VCaP (cell line): ENCODE measurements around the gene DAND5.

Experiments
- H3K27ac ChIP-seq: fragments of 450-650 bp; 2 replicates; pipeline ENCODE4 v1.5.1; 2017
- CTCF ChIP-seq: fragments of 450-650 bp; conservative IDR thresholded peaks from 2 replicates; pipeline ENCODE4 v1.5.1; 2017; ENCODE audit warnings: mild to moderate bottlenecking, moderate library complexity

Gene DAND5

DNA sequence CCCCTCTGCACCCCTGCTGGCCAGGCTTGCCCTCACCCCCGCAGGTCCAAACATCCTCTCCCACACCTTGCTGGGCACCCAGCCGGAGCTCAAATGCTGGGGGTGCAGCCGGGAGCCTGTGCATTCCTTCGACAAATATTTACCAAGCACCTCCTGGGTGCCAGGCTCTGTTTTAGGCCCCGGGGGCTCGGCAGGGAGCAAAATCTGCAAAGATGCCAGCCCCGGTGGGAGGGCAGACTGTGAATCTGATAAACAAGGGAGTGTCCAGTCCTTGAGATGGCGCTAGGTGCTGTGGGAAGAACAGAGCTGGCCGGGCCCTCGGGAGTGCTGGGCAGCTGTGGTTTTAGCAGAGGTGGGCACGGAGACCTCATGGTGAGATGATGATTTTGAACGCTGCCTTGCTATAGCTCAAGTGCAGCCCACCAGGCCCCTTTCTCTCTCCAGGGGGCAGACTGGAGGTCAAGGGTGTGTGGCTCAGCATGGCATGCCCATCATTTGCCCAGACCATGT lies 36.5 kb downstream of the DAND5 start:
- TF ChIP-seq CTCF, result no peak
- H3K27ac ChIP-seq, result peak overlapping the region; percentile 100

- peak overlapping the region; percentile 100 for H3K27ac ChIP-seq
- no peak for TF ChIP-seq CTCF
Measured at GRCh38 chr19:13006431-13007281, 37.3 kb downstream of the DAND5 start.

- H3K27ac ChIP-seq, result peak overlapping the region; percentile 100
- TF ChIP-seq CTCF, result peak; percentile 25; the same call in 1 of the 2 replicates
Measured at GRCh38 chr19:13007292-13008045, 38.1 kb downstream of the DAND5 start.

- peak overlapping the region; percentile 100 for H3K27ac ChIP-seq
- TF ChIP-seq CTCF, result no peak
Measured at GRCh38 chr19:13008926-13009787, 39.8 kb downstream of the DAND5 start.

DNA sequence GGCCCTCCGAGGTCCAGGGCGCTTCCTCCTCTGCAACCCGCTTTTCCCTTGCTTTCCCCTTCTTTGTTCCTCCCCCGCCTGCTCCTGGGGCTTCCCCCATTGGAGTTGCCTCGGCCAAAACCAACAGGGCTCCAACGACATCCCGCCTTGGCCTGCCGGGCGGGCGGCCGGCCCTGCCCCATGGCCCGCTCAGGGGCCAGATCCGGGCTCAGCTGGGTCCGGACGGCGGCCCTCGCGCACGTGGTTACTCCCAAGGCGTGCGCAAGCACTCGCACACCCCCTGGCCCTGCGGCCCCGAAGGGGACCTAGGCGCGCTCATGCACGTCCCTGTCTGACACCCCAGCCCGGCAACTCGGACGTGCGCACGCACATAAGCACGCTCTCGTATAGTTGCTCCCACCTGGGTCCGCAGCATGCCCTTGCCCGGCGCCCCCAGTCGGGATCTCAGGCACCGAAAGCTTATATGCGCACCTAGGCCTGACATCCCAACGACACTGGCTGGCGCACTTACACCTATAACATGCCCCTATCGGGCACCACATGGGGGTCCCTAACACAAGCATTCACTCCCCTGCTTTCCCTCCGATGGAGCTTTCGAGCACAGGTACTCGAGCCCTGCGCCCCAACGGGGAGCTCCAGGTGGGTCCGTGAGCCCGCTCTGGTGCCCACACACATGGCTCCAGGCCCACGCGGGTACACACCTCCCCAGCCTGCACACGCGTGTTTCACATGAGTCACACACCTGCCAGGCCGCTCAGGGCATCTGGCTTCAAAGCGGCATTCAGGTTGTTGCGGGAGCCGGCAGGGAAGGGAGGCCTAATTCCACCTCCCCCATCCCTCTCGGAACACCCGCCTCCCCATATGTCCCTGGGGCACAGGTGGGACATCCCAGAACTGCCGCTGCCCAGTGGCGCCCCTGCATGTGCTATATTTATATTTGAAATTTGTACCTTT lies 40.9 kb downstream of the DAND5 start:
- TF ChIP-seq CTCF, result no peak
- H3K27ac ChIP-seq, result peak overlapping the region; percentile 100

GRCh38 chr19:13010992-13011652 lies 41.7 kb downstream of the DAND5 start:
- H3K27ac ChIP-seq, result peak overlapping the region; percentile 100
- no peak for TF ChIP-seq CTCF
